Brain microvascular endothelial cell (primary cell): ENCODE measurements around the gene ALX1.

Experiments
- DNase-seq: peaks from one replicate; pipeline ENCODE4 v3.0.0-alpha.2; 2020
- H3K27ac ChIP-seq: fragments of 250-450 bp; sonication (Bioruptor Pico); 2 replicates; pipeline ENCODE4 v1.5.1; 2020; ENCODE audit warnings: mild to moderate bottlenecking, moderate library complexity
- H3K27me3 ChIP-seq: fragments of 250-450 bp; sonication (Bioruptor Pico); replicated peaks from 2 replicates; pipeline ENCODE4 v1.5.1; 2020; ENCODE audit warnings: mild to moderate bottlenecking
- H3K36me3 ChIP-seq: fragments of 250-450 bp; sonication (Bioruptor Pico); replicated peaks from 2 replicates; pipeline ENCODE4 v1.5.1; 2020; ENCODE audit warnings: mild to moderate bottlenecking
- H3K4me3 ChIP-seq: 2 replicates; pipeline ENCODE4 v1.5.1; 2011; ENCODE audit warnings: low read depth, mild to moderate bottlenecking, control low read depth, low read length, moderate library complexity
- in situ Hi-C: cut with HindIII; loops from 2 replicates; pipeline ENCODE4 v1.10.0; 2017; ENCODE audit warnings: low sequenced_read_pairs, low pct_ligation_motif_present
- TF ChIP-seq, protein P1 (sequence below): IDR thresholded peaks from 2 replicates; pipeline ENCODE4 v1.5.1; 2011; ENCODE audit warnings: low read depth, mild to moderate bottlenecking, moderate library complexity, low read length, control low read depth, inconsistent platforms; ENCODE audit errors: missing control alignments

Gene ALX1

DNA sequence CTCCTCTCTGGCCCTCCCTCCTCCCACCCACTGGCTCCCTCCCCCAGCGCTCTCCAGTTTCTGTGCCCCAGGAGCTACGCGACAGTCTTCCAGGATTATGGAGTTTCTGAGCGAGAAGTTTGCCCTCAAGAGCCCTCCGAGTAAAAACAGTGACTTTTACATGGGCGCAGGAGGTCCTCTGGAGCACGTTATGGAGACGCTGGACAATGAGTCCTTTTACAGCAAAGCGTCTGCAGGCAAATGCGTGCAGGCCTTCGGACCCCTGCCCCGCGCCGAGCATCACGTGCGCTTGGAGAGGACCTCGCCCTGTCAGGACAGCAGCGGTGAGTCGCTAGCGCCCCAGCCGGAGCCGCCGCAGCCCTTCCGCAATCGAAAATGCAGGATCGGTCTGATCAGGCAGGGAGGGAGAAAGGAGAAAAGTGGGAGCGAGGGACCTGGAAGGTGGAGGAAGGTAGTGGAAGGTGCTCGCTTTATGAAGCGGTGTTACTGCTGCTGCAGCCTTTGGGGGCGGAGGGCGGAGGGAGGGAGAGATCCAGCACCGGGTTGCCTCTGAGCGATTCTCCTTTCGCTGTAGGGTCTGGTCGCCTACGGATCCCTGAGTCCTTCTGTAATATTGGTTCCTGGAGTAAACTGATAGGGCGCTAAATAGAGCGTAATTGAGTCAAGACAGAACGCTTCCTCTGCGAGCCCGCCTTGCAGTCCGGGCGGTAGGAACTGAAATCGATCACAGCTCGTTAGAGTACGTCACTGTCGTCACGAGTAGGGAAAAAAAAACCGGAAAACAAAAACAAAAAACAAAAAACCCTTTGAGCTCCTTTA lies at the start of gene ALX1:
Gene ALX1 (plus strand): TSS at position 56 of the 819 bp plus-strand sequence. CDS start 42 bp downstream, at position 98.
- Histone ChIP-seq H3K27ac (peak within 1 kb of the TSS; percentile 71), H3K36me3 (no peaks in the 10 kb centered on the region), H3K27me3 (no peaks in the 10 kb centered on the region), H3K4me3 (peak within 1 kb of the TSS; percentile 68)
- TF ChIP-seq, protein P1, sequence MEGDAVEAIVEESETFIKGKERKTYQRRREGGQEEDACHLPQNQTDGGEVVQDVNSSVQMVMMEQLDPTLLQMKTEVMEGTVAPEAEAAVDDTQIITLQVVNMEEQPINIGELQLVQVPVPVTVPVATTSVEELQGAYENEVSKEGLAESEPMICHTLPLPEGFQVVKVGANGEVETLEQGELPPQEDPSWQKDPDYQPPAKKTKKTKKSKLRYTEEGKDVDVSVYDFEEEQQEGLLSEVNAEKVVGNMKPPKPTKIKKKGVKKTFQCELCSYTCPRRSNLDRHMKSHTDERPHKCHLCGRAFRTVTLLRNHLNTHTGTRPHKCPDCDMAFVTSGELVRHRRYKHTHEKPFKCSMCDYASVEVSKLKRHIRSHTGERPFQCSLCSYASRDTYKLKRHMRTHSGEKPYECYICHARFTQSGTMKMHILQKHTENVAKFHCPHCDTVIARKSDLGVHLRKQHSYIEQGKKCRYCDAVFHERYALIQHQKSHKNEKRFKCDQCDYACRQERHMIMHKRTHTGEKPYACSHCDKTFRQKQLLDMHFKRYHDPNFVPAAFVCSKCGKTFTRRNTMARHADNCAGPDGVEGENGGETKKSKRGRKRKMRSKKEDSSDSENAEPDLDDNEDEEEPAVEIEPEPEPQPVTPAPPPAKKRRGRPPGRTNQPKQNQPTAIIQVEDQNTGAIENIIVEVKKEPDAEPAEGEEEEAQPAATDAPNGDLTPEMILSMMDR: no peak
- DNase-seq: peak; percentile 60
- in situ Hi-C loops: no loop called here

DNA sequence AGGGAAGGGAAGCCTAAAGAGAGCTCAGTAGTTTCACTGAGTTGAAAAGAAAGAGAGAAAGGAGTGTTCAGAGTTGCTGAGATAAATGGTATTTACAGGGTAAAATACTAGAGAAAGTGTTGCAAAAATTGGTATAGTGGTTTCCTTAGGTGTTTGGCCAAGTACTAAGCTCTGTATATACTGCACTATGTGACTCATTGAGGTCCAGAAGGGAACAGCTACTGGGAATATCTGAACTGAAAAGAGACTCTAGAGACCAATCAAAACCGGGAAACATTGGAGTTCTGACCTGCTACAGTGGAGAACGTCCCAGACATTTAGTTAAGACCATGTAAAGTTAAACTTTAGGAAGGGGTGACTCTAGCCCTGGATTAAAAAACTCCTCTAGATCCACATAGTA lies 42.7 kb upstream of the ALX1 start:
- Histone ChIP-seq H3K27ac (no peak overlapping the region), H3K27me3 (no peaks in the 10 kb centered on the region), H3K4me3 (no peak overlapping the region), H3K36me3 (no peaks in the 10 kb centered on the region)
- no peak for DNase-seq
- TF ChIP-seq, protein P1: no peak
- in situ Hi-C loops: no loop called here

DNA sequence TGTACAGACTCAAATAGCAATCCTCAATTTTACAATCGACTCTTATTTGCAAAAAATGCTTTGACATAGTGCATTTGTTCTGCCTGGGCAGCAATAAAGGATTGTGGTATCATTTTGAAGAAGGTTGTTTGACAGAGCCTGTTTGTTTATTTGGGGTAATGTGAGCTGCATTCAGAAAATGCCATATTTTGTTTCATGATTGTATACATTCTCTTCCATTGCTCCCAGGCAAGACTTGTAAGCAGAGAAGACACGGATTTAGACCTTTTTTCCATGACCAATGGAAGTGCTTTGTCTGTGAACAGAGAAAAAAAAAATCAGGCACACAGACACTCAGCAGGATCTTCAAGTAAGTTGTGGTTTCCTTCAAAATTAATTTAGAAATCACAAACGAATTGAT lies 35.5 kb upstream of the ALX1 start:
- Histone ChIP-seq H3K36me3 (no peaks in the 10 kb centered on the region), H3K27me3 (no peaks in the 10 kb centered on the region), H3K27ac (no peak overlapping the region), H3K4me3 (no peak overlapping the region)
- in situ Hi-C loops: no loop called here
- TF ChIP-seq, protein P1: no peak
- no peak for DNase-seq

DNA sequence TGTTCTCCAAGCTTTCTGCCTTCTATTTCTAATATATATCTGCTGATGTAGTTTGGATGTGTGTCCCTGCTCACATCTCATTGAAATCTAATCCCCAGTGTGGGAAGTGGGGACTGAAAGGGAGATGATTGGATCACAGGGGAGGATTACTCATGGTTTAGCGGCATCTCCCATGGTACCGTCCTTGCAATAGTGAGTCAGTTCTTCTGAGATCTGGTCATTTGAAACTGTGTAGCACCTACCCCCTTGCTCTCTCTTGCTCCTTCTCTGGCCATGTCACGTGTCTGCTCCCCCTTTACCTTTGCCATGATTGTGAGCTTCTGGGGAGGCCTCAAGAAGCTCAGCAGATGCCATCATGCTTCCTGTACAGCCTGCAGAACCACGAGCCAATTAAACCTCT lies 26.2 kb upstream of the ALX1 start:
- in situ Hi-C loops: no loop called here
- H3K27ac ChIP-seq: no peak overlapping the region
- TF ChIP-seq, protein P1: no peak
- H3K27me3 ChIP-seq: no peaks in the 10 kb centered on the region
- peak; percentile 24 for DNase-seq
- H3K4me3 ChIP-seq: no peak overlapping the region
- no peaks in the 10 kb centered on the region for H3K36me3 ChIP-seq

DNA sequence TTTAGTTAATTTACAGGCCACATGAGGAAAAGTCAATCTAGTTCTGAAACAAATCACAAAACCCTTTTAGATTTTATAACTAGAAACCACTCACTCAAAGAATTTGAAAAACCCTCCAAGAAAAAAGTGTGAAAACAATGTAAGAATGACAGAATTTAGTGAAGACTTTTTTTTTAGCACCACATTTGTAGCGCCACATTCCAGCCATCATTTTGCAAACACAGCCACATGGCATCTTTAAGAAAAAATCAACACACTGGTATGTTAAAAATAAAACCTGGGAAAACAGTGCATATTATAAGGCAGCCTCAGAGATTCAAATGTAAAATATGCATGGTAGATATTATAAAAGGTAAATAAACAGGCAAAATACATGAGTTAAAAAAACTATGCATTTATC lies 22.3 kb upstream of the ALX1 start:
- Histone ChIP-seq H3K36me3 (no peaks in the 10 kb centered on the region), H3K4me3 (no peak overlapping the region), H3K27ac (no peak overlapping the region), H3K27me3 (no peaks in the 10 kb centered on the region)
- TF ChIP-seq, protein P1: no peak
- in situ Hi-C loops: no loop called here
- no peak for DNase-seq

DNA sequence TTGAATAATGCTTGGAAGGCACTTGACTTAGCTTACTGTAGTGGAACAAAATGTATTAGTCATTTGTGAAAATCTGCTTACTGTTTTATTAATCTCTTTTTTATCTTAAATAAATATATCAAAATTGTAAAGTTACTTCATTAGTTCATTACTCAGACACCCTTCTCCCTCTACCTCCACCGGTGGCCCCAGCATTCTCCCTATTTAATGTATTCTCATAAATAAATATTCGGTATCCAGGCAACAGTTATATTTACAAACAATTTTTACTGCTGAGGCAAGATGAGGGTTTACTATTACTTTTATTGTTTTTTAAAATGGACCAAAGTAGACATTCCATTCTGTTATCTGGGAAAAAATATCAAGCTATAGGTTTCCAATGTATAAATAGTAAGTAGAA lies 19.6 kb upstream of the ALX1 start:
- TF ChIP-seq, protein P1: no peak
- DNase-seq: no peak
- in situ Hi-C loops: no loop called here
- H3K27me3 ChIP-seq: no peaks in the 10 kb centered on the region
- H3K27ac ChIP-seq: no peak overlapping the region
- H3K4me3 ChIP-seq: no peak overlapping the region
- H3K36me3 ChIP-seq: no peaks in the 10 kb centered on the region
